Stomach (tissue), 9 donors: ENCODE results near the gene ARHGEF1. TPM values are rescaled to one million over a fixed set of nuclear protein-coding genes. Genes with fewer than 3 reads are reported as not detected.

Experiments
- DNase-seq, 2 donors: peaks; one replicate each; pipeline versions ENCODE4 v3.0.0 to v3.0.0-alpha.2; 2013 to 2019
- H3K27ac ChIP-seq, 5 donors: fragments of 200-600 bp in 4 of 5; sonication (generic) in 4 of 5; one replicate each; pipeline ENCODE4 v1.5.1; 2013 to 2019; ENCODE audit warnings: mild to moderate bottlenecking in 1 of 5, moderate library complexity in 1 of 5
- H3K27me3 ChIP-seq, 3 donors: fragments of 200-600 bp; sonication (generic); one replicate each; pipeline ENCODE4 v1.5.1; 2017 to 2019; ENCODE audit warnings: mixed run types in 1 of 3
- H3K36me3 ChIP-seq, 4 donors: fragments of 200-600 bp; sonication (generic); 1 replicate in 3 of 4; 2 replicates in 1 of 4; pipeline ENCODE4 v1.5.1; 2016 to 2019
- H3K4me1 ChIP-seq, 4 donors: fragments of 200-600 bp; sonication (generic); one replicate each; pipeline ENCODE4 v1.5.1; 2016 to 2019
- H3K4me3 ChIP-seq, 4 donors: fragments of 200-600 bp; sonication (generic) in 3 of 4; one replicate each; pipeline ENCODE4 v1.5.1; 2016 to 2019; ENCODE audit warnings: mild to moderate bottlenecking in 1 of 4
- H3K9me3 ChIP-seq, 4 donors: fragments of 200-600 bp; sonication (generic); one replicate each; pipeline ENCODE4 v1.5.1; 2016 to 2019
- EP300 ChIP-seq: sonication (generic); formaldehyde crosslinking; IDR thresholded peaks from one replicate; pipeline ENCODE4 v1.6.1; 2017; ENCODE audit warnings: antibody characterized with exemption
- POLR2A ChIP-seq, 4 donors: fragments of 450-650 bp; IDR thresholded peaks; one replicate each; pipeline ENCODE4 v1.6.1; 2016; ENCODE audit warnings: antibody characterized with exemption in 4 of 4, control low read depth in 2 of 4, mild to moderate bottlenecking in 1 of 4, moderate library complexity in 1 of 4
- POLR2AphosphoS5 ChIP-seq, 3 donors: sonication (generic); formaldehyde crosslinking; IDR thresholded peaks; one replicate each; pipeline ENCODE4 v1.6.1; 2016; ENCODE audit warnings: antibody characterized with exemption in 3 of 3
- WGBS, 5 donors: extraction: QIAGEN DNeasy Blood & Tissue Kit in 3 of 5; methylation state at CpG; one replicate each; pipeline versions ENCODE4 v1.1.5 to v1.1.7; 2013 to 2018; 5-methylcytosine and 5-hydroxymethylcytosine counted together
- intact Hi-C: fragments of 100-400 bp; cut with DNase I; formaldehyde crosslinking; loops from one replicate; pipeline ENCODE4 v1.15.1; 2023; ENCODE audit warnings: low total_unique reads
- polyA plus RNA-seq, 3 donors: library from polyadenylated mRNA; stranded (reverse); fragments of 200-250 nt; gene quantifications; one replicate each; pipeline ENCODE4 v1.2.3, GENCODE V29; 2013
- total RNA-seq, 5 donors: library from RNA; depleted of rRNA; stranded (reverse); fragments of >200 nt; gene quantifications; one replicate each; pipeline versions ENCODE4 v1.1.0 to v1.2.3, GENCODE V29; 2014 to 2016
- TF ChIP-seq, protein P1 (sequence below), 7 experiments: fragments of 450-650 bp in 4 of 7; fragments of 200-600 bp in 3 of 7; sonication (generic) in 3 of 7; IDR thresholded peaks; one replicate each; pipeline ENCODE4 v1.5.1; 2016 to 2019; ENCODE audit warnings: antibody characterized with exemption in 7 of 7, control low read depth in 2 of 7, mild to moderate bottlenecking in 1 of 7
- donor health status: healthy with polysubstance abuse.
- donor health status: Bipolar disorder and iron deficiency.
- donor health status: healthy.

Gene ARHGEF1
- total and polyA plus RNA-seq, 8 donors: 40.8 to 329 (median 143) TPM

DNA sequence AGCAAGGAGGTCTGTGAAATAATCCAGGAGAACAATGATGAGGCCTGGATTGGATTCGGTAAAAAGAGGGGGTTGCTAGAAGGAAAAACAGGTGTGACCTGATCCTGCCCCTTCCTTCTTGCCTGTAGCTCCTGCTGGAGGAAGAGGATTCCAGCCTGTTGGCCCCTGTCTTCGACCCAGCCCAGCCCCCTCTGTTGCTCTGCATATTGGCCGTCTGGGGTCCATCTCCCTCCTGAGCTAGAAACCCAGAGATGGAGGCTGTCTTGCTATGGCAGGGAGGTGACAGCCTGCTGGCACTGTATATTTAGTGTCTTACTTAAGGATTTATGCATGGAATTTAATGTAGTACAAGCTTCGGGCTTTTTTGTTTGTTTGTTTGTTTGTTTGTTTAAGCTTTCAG is 31.5 kb upstream of the ARHGEF1 start:
- Histone ChIP-seq H3K9me3 (no peaks in the 10 kb centered on the region), H3K36me3 (no peaks in the 10 kb centered on the region), H3K4me3 (no peak overlapping the region), H3K27ac (no peak overlapping the region), H3K4me1 (no peaks in the 10 kb centered on the region), H3K27me3 (peaks cover 0 to 21% (median 0%) of the 10 kb centered on the region in 3 donors)
- DNase-seq: no peak
- 32 to 54% (median 43%) methylated on average over 4 of the region's 4 CpGs for WGBS, 5 donors
- intact Hi-C loops: no loop called here
- TF ChIP-seq, protein P1, sequence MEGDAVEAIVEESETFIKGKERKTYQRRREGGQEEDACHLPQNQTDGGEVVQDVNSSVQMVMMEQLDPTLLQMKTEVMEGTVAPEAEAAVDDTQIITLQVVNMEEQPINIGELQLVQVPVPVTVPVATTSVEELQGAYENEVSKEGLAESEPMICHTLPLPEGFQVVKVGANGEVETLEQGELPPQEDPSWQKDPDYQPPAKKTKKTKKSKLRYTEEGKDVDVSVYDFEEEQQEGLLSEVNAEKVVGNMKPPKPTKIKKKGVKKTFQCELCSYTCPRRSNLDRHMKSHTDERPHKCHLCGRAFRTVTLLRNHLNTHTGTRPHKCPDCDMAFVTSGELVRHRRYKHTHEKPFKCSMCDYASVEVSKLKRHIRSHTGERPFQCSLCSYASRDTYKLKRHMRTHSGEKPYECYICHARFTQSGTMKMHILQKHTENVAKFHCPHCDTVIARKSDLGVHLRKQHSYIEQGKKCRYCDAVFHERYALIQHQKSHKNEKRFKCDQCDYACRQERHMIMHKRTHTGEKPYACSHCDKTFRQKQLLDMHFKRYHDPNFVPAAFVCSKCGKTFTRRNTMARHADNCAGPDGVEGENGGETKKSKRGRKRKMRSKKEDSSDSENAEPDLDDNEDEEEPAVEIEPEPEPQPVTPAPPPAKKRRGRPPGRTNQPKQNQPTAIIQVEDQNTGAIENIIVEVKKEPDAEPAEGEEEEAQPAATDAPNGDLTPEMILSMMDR (IDR thresholded peaks at IDR 0.05): no peak
- no peak for TF ChIP-seq EP300

DNA sequence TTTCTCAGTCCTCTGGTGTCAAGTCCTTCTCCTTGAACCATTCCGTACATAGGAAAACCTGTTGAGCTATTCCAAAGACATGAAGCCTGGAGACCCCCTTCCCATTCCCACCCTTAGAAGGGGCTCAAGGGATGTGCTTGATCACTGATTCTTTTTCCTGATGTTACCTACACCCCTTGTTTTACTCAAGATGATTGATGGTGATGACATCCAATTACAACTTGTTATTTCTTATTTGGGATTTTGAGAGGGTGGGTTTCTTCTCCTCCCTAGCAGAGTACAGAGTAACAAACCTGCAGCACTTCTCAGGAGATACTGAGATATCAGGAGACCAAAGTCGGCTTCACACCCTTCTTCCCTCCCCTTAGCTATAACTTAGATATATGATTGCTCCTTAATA is 29.6 kb upstream of the ARHGEF1 start:
- DNase-seq: no peak
- Histone ChIP-seq H3K4me1 (peaks cover 0 to 1% (median under 1%) of the 10 kb centered on the region in 4 donors), H3K4me3 (no peak overlapping the region), H3K27me3 (peaks cover 0 to 21% (median 0%) of the 10 kb centered on the region in 3 donors), H3K36me3 (no peaks in the 10 kb centered on the region), H3K9me3 (no peaks in the 10 kb centered on the region), H3K27ac (no peak overlapping the region)
- WGBS, 5 donors: 40 to 85% (median 69%) methylated on average over 2 of the region's 2 CpGs
- TF ChIP-seq, protein P1 (IDR thresholded peaks at IDR 0.05): no peak
- TF ChIP-seq POLR2AphosphoS5 (IDR thresholded peaks at IDR 0.05) (no peak), EP300 (no peak), POLR2A (IDR thresholded peaks at IDR 0.05) (no peak)
- intact Hi-C loops: no loop called here

DNA sequence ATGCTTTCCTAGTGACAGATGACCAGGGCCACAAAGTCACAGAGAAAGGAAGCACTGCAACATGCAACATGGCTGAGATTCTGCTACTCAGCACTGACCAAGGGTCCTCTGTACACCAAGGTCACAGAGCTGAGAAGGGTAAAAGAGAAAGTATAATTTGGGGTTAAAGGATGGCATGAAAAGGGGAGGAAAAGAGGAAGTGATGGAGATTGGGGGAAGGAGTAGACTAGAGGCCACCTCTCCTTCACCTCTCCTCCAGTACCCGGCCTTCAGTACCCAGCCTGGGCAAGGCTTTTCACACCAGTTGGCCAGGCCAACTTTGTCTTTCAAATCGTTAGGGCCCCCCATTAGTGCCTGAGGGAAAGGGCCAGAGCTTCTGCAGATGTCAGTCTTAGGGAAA is 29.2 kb upstream of the ARHGEF1 start:
- peaks cover under 1 to 5% (median 3%) of the 10 kb centered on the region in 4 donors for H3K4me1 ChIP-seq
- intact Hi-C loops: no loop called here
- WGBS, 5 donors: 63 to 76% (median 69%) methylated on average over 2 of the region's 2 CpGs
- TF ChIP-seq POLR2A (IDR thresholded peaks at IDR 0.05) (no peak), EP300 (no peak), POLR2AphosphoS5 (IDR thresholded peaks at IDR 0.05) (no peak)
- TF ChIP-seq, protein P1 (IDR thresholded peaks at IDR 0.05): no peak
- H3K4me3 ChIP-seq: no peak overlapping the region
- no peaks in the 10 kb centered on the region for H3K36me3 ChIP-seq
- no peak overlapping the region for H3K27ac ChIP-seq
- peaks cover 0 to 21% (median 0%) of the 10 kb centered on the region in 3 donors for H3K27me3 ChIP-seq
- no peak for DNase-seq
- no peaks in the 10 kb centered on the region for H3K9me3 ChIP-seq

DNA sequence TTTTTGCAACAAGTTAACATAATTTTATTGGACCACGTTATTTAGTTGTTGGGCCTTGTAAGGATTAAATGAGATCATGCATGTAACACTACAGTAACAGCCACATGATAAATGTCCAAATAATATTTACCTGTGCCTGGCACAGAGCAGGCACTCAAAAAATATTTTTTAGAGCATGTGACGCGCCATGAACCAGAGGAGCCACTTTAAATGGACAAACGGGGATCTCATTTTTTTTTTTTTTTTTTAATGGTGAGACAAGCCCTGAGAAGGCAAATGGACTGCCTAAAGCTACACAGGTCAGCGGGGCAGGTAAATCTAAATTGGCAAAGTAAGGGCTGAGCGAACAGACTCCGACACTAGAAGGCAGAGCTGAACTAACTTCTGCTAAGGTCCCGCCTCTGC is 23.8 kb upstream of the ARHGEF1 start:
- Histone ChIP-seq H3K4me1 (peaks cover 24 to 47% (median 43%) of the 10 kb centered on the region in 4 donors), H3K27me3 (no peaks in the 10 kb centered on the region), H3K9me3 (no peaks in the 10 kb centered on the region), H3K36me3 (peaks cover 30 to 34% (median 32%) of the 10 kb centered on the region in 4 donors), H3K27ac (peak overlapping the region; percentile 94 to 97 (median 96)), H3K4me3 (peak overlapping the region; percentile 17 to 96 (median 83))
- intact Hi-C loops: no loop called here
- DNase-seq: no peak
- TF ChIP-seq, protein P1 (IDR thresholded peaks at IDR 0.05): no peak
- TF ChIP-seq POLR2AphosphoS5 (IDR thresholded peaks at IDR 0.05) (no peak), POLR2A (IDR thresholded peaks at IDR 0.05) (no peak)
- WGBS, 5 donors: 1 to 3% (median 2%) methylated on average over 8 of the region's 8 CpGs
